ENCODE data around the gene PLXNB2. TPM values are rescaled to one million over a fixed set of nuclear protein-coding genes. Genes with fewer than 3 reads are reported as not detected.

The PLXNB2 gene
- total RNA-seq, 2 experiments from 2014 or later, result 10.7 to 11.1 TPM

DNA sequence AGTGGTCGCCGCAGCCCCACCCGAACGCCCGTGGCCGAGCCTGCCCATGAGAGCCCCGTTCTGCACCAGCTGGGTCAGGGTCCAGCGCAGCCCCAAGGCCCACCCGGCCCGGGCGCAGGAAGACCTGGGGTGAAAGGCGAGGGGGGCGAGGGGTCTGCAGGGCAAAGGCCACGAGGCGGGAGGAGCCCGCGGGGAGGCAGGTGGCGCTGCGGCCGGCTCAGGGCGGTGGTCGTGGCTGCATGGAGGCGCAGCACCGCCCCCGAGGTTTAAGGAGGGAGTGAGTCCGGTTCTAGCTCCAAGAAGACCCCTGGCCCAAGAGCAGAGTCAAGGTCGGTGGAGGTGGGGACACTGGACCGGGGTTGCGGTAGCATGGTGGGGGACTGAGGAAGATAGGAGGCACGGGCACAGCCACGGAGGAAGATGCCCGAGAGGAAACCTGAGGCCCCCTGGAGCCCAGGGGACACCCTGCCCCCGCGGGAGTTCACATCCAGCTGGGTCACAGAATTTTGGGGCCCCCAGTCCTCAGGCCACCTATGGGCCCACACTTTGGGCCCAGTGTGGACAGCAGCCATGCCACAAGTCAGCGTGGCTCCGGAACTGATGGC lies 55.9 kb downstream of the PLXNB2 start:
- Mint-ChIP-seq H3K4me3 (peak overlapping the region; percentile 27), H3K36me3 (ENCODE audit: low read depth) (peaks cover 7% of the 10 kb centered on the region), H3K4me1 (peaks cover 19% of the 10 kb centered on the region), H3K27ac (no peak overlapping the region), H3K27me3 (no peaks in the 10 kb centered on the region), H3K9me3 (no peaks in the 10 kb centered on the region)
- ChIA-PET CTCF (interaction anchor here (0.6 to 2.2 kb wide), 12 partner anchors 8 to 369 kb away, joined by 3 to 13 read pairs (median 4); partner anchors contain the start of gene SCO2), POLR2A (no interaction called here)
- no peak for DNase-seq

GRCh38 chr22:50250555-50251476 lies 56.6 kb downstream of the PLXNB2 start, which contains the start of gene HDAC10:
TSS of gene HDAC10 (minus strand) at chr22:50251265. CDS start at chr22:50251032, 233 bp downstream.
- POLR2A ChIA-PET, result no interaction called here
- Mint-ChIP-seq H3K4me1 (peaks cover 24% of the 10 kb centered on the region), H3K27me3 (no peaks in the 10 kb centered on the region), H3K4me3 (peak within 1 kb of the TSS; percentile 83), H3K9me3 (no peaks in the 10 kb centered on the region), H3K27ac (peak within 1 kb of the TSS; percentile 76), H3K36me3 (ENCODE audit: low read depth) (peaks cover 7% of the 10 kb centered on the region)
- CTCF ChIA-PET, result interaction anchor here (0.6 to 2.2 kb wide), 12 partner anchors 8 to 370 kb away, joined by 3 to 13 read pairs (median 4); partner anchors contain the start of gene SCO2
- DNase-seq, result peak; percentile 89

DNA sequence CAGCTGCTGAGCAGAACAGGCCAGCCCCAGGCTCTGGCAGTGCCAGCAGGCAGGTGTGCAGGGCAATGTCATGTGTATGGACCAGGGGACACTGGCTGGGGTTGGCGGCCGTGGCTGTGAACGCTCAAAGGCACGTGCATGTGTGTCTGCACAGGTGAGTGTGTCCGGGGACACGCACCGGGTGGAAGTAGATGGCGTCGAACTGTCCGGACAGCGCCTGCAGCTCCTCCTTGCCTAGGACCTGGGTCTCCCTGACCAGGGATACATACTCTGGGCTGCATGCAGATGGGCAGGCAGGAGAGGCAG lies 57.2 kb downstream of the PLXNB2 start:
- ChIA-PET POLR2A (no interaction called here), CTCF (interaction anchor here (1.0 to 2.2 kb wide), 7 partner anchors 8 to 371 kb away, joined by 4 to 13 read pairs (median 6); partner anchors contain the start of gene SCO2)
- no peak for DNase-seq
- H3K36me3 Mint-ChIP-seq (ENCODE audit: low read depth), result peaks cover 7% of the 10 kb centered on the region
- H3K9me3 Mint-ChIP-seq, result no peaks in the 10 kb centered on the region
- H3K4me3 Mint-ChIP-seq, result peak overlapping the region; percentile 83
- H3K27ac Mint-ChIP-seq, result peak overlapping the region; percentile 76
- H3K27me3 Mint-ChIP-seq, result no peaks in the 10 kb centered on the region
- peaks cover 24% of the 10 kb centered on the region for H3K4me1 Mint-ChIP-seq

GRCh38 chr22:50249341-50250248 lies 57.9 kb downstream of the PLXNB2 start:
- peak overlapping the region; percentile 83 for H3K4me3 Mint-ChIP-seq
- no peaks in the 10 kb centered on the region for H3K9me3 Mint-ChIP-seq
- CTCF ChIA-PET, result interaction anchor here (0.5 to 1.7 kb wide), 3 partner anchors 276 to 341 kb away, joined by 3 to 4 read pairs (median 3); partner anchors contain the start of gene SCO2
- H3K27me3 Mint-ChIP-seq, result no peaks in the 10 kb centered on the region
- POLR2A ChIA-PET, result no interaction called here
- DNase-seq, result no peak
- H3K27ac Mint-ChIP-seq, result no peak overlapping the region
- H3K36me3 Mint-ChIP-seq (ENCODE audit: low read depth), result peaks cover 9% of the 10 kb centered on the region
- H3K4me1 Mint-ChIP-seq, result peaks cover 26% of the 10 kb centered on the region

DNA sequence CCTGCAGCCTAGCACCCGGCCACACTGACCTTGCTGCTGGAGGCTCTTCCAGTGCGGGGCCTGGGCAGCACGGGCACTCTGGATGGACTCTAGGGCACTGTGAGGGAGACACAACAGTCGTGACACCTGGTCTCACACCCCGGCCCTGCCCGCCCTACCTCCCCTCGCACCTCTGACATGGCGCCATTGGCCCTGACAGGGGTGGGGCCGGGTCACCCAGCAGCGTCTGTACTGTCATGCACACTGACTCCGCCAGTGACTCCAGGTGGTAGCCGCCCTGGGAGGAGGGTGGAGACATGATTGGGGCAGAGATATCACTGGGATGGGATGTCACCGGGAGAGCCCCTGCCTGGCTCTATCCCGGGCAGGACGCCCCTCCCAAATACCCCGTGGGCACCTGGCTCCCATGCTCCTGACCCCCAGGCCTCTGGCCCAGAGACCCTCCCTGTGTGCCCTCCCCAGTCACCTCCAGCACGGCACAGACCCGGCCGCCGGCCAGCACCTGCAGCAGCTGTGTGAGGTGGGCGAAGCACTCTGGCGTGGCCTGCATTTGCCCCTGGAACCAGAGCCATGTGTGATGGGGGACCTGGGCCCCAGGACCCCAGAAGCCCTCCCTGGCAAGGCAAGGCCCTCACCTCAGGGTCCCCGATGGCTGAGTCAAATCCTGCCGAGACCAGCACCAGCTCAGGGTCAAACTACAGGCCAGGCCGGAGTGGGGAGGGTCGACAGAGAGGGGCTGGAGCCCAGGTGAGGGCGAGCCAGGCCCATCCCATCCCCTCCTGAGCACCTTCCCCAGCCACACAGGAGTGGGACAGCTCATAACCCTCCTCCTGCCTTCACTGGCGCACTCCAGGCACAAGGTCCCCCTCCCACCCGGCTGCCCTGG lies 59.0 kb downstream of the PLXNB2 start:
- H3K27ac Mint-ChIP-seq, result no peak overlapping the region
- DNase-seq, result no peak
- ChIA-PET CTCF (interaction anchor here (0.5 to 1.0 kb wide), 2 partner anchors 277 to 342 kb away, joined by 3 read pairs; partner anchors contain the start of gene SCO2), POLR2A (no interaction called here)
- peaks cover 9% of the 10 kb centered on the region for H3K36me3 Mint-ChIP-seq (ENCODE audit: low read depth)
- no peaks in the 10 kb centered on the region for H3K27me3 Mint-ChIP-seq
- peaks cover 28% of the 10 kb centered on the region for H3K4me1 Mint-ChIP-seq
- no peak overlapping the region for H3K4me3 Mint-ChIP-seq
- H3K9me3 Mint-ChIP-seq, result no peaks in the 10 kb centered on the region

DNA sequence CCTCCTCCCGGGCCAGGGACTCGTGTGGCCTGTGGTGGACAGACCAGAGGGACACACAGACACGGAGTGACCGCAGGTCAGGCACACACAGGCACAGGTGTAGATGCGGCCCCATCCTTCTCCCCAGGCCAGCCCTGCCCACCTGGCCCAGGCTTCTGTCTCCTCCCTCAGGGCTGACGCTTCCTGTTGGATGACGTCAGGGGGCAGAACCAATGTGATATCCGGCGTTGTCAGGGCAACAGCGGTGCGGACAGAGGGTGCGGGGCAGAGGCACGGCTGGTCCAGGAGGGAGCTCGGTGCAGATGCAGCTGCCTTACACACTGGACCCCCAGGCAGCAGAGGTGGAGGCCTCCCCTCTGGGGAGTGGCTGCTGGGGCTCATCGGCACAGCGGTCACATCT lies 59.7 kb downstream of the PLXNB2 start:
- Mint-ChIP-seq H3K36me3 (ENCODE audit: low read depth) (peaks cover 9% of the 10 kb centered on the region), H3K27ac (peak overlapping the region; percentile 75), H3K9me3 (no peaks in the 10 kb centered on the region), H3K4me3 (peak overlapping the region; percentile 22), H3K27me3 (no peaks in the 10 kb centered on the region), H3K4me1 (peaks cover 29% of the 10 kb centered on the region)
- ChIA-PET CTCF (interaction anchor here (1.1 kb wide), 1 partner anchor 95 kb away, joined by 4 read pairs; no protein-coding TSS in a partner anchor), POLR2A (no interaction called here)
- peak; percentile 70 for DNase-seq

DNA sequence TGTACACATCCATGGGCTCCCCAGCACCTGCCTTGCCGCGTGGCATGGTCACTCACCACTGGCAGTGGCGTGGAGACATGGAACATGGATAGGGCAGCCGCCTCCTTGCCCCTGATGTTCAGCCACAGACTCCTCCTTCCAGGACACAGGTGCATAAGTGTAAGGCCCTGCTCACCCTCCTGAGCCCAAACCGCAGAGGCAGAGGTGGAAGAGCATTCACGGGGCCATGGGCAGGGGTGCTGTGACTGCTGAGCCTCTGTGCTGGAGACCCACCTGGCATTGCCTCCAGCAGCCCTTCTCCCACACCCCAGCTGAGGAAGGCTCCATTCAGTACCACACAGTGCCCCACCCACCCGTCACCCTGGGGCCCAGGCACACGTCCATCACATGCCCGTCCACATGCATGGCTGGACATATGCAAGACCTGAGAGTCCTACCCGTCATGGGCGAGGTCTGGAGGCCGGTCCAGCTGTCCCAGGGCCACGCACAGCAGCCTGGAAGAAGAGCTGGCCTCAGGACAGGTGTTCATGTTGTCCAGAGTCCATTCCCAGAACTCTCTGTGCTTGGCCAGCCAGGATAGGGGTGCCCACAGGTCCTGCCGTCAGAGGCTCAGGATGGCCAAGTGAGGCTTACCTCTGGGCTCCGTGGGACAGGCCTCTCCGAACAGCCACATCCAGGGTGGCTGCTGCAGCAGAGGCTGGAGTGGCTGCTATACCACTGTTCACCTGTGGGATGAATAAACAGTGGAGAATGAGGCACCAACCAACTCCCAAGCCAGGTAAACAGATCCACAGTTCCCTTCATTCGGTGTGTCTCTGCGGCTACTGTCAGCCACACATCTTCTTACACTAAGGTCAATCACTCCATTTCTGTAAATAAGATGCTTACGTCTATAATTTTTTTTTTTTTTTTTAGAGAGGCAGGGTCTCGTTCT lies 60.9 kb downstream of the PLXNB2 start:
- H3K4me1 Mint-ChIP-seq, result peaks cover 37% of the 10 kb centered on the region
- H3K9me3 Mint-ChIP-seq, result no peaks in the 10 kb centered on the region
- CTCF ChIA-PET, result interaction anchor here (0.6 to 1.1 kb wide), 3 partner anchors 35 to 96 kb away, joined by 3 to 5 read pairs (median 4); no protein-coding TSS in a partner anchor
- POLR2A ChIA-PET, result no interaction called here
- peaks cover 13% of the 10 kb centered on the region for H3K36me3 Mint-ChIP-seq (ENCODE audit: low read depth)
- H3K4me3 Mint-ChIP-seq, result peak overlapping the region; percentile 100
- no peaks in the 10 kb centered on the region for H3K27me3 Mint-ChIP-seq
- no peak for DNase-seq
- H3K27ac Mint-ChIP-seq, result peak overlapping the region; percentile 73

GRCh38 chr22:50245214-50246072 lies 62.0 kb downstream of the PLXNB2 start:
- Mint-ChIP-seq H3K27me3 (no peaks in the 10 kb centered on the region), H3K4me3 (peak overlapping the region; percentile 100), H3K9me3 (no peaks in the 10 kb centered on the region), H3K27ac (peak overlapping the region; percentile 100), H3K4me1 (peaks cover 40% of the 10 kb centered on the region), H3K36me3 (ENCODE audit: low read depth) (peaks cover 13% of the 10 kb centered on the region)
- ChIA-PET CTCF (interaction anchor here (2.0 kb wide), 1 partner anchor 31 kb away, joined by 6 read pairs; no protein-coding TSS in a partner anchor), POLR2A (interaction anchor here (0.5 kb wide), 1 partner anchor 393 kb away, joined by 3 read pairs; no protein-coding TSS in a partner anchor)
- DNase-seq, result no peak

DNA sequence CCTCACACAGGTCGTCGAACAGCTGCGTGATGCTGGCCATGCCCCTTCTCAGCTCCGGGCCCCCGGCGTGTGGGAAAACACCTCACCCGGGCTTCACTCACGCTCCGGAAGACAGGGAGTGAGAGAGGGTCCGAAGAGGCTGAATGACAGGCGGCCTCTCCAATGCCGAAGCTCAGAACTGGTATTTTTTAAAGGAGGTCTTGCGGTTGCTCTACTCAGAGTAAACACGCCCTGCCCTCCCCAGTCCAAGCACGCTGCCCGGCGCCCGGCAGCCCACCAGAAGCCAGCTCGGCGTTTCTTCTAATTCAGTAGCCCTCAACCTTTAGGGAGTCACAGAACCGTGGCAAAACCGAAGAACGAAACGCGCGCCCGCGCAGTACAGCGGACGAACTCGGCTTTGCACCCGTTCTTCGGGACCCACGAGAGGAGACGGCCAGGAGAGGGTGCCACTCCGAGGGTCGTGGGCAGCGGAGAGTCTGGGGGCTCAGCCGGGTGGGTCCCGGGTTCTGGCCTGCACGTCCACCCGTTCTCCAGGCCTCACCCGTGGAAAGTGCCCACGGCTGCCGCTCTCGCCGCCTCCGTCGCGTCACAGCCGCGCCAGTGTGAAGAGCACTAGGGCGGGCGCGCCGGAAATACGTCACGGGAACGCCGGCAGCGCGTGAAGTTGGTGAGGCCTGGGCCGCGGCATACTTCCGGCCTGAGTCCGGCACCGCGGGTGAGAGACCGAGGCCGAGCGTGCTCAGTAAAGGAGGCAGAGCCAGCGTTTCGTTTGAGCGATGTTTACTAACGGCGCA lies 62.8 kb downstream of the PLXNB2 start, which contains the start of gene TUBGCP6:
Gene TUBGCP6, minus strand, starts transcription at position 604 of the 794 bp plus-strand sequence. Its CDS starts 564 bp downstream, at position 40.
- H3K36me3 Mint-ChIP-seq (ENCODE audit: low read depth), result peaks cover 13% of the 10 kb centered on the region
- peaks cover 33% of the 10 kb centered on the region for H3K4me1 Mint-ChIP-seq
- CTCF ChIA-PET, result interaction anchor here (0.6 to 2.0 kb wide), 7 partner anchors 32 to 318 kb away, joined by 3 to 6 read pairs (median 3); partner anchors contain the start of gene SYCE3

More for the DNA sequence above, 62.8 kb downstream of the PLXNB2 start, which contains the start of gene TUBGCP6:
- Mint-ChIP-seq H3K4me3 (peak within 1 kb of the TSS; percentile 100), H3K27me3 (no peaks in the 10 kb centered on the region), H3K27ac (peak within 1 kb of the TSS; percentile 100), H3K9me3 (no peaks in the 10 kb centered on the region)
- DNase-seq, result peak; percentile 93
- POLR2A ChIA-PET, result interaction anchor here (0.6 kb wide), 1 partner anchor 375 kb away, joined by 5 read pairs; no protein-coding TSS in a partner anchor

Measured in activated CD4-positive, alpha-beta T cell treated with anti-CD3 and anti-CD28 coated beads, Interleukin-2, amount 10 ng/mL, durations not matched to agents 7 days and 5 days (primary cell).